Measurements from ENCODE around the gene CCL13. TPM values are rescaled to one million over a fixed set of nuclear protein-coding genes. Genes with fewer than 3 reads are reported as not detected.

CCL13 gene
- total RNA-seq, 1 donor from 2014 or later, result 10.2 TPM

GRCh38 chr17:34400301-34400931 lies 44.1 kb downstream of the CCL13 start:
- Histone ChIP-seq H3K4me3 (no peak overlapping the region), H3K4me1 (no peaks in the 10 kb centered on the region), H3K27ac (no peak overlapping the region), H3K27me3 (no peaks in the 10 kb centered on the region), H3K9me3 (no peaks in the 10 kb centered on the region), H3K36me3 (no peaks in the 10 kb centered on the region)
- no peak for ATAC-seq
- no peak for TF ChIP-seq CTCF (IDR thresholded peaks at IDR 0.05)
- DNase-seq, result no peak
- intact Hi-C loops (cut with DNase I), result no loop called here

GRCh38 chr17:34401165-34401564 lies 44.9 kb downstream of the CCL13 start:
- Histone ChIP-seq H3K9me3 (no peaks in the 10 kb centered on the region), H3K27ac (no peak overlapping the region), H3K4me1 (no peaks in the 10 kb centered on the region), H3K4me3 (no peak overlapping the region), H3K27me3 (no peaks in the 10 kb centered on the region), H3K36me3 (no peaks in the 10 kb centered on the region)
- intact Hi-C loops (cut with DNase I), result no loop called here
- ATAC-seq, result no peak
- no peak for TF ChIP-seq CTCF (IDR thresholded peaks at IDR 0.05)
- DNase-seq, result no peak

GRCh38 chr17:34403006-34403405 lies 46.7 kb downstream of the CCL13 start:
- Histone ChIP-seq H3K4me3 (no peak overlapping the region), H3K27ac (no peak overlapping the region), H3K36me3 (no peaks in the 10 kb centered on the region), H3K27me3 (peaks cover 2% of the 10 kb centered on the region), H3K9me3 (no peaks in the 10 kb centered on the region), H3K4me1 (no peaks in the 10 kb centered on the region)
- ATAC-seq (no peak), DNase-seq (no peak)
- intact Hi-C loops (cut with DNase I), result no loop called here
- no peak for TF ChIP-seq CTCF (IDR thresholded peaks at IDR 0.05)

GRCh38 chr17:34406226-34406625 lies 49.9 kb downstream of the CCL13 start:
- ATAC-seq, result no peak
- H3K4me1 ChIP-seq, result no peaks in the 10 kb centered on the region
- peaks cover 21% of the 10 kb centered on the region for H3K27me3 ChIP-seq
- DNase-seq, result no peak
- intact Hi-C loops (cut with DNase I), result no loop called here
- no peak for TF ChIP-seq CTCF (IDR thresholded peaks at IDR 0.05)
- H3K27ac ChIP-seq, result no peak overlapping the region
- H3K9me3 ChIP-seq, result no peaks in the 10 kb centered on the region
- H3K36me3 ChIP-seq, result no peaks in the 10 kb centered on the region
- no peak overlapping the region for H3K4me3 ChIP-seq

Other genes with a start within 250 kb of the CCL13 start
- 53.3 TPM for gene CCL2, start 101.2 kb upstream of the CCL13 start, total RNA-seq
- gene CCL7, start 86.3 kb upstream of the CCL13 start, total RNA-seq, result not detected
- 0.98 TPM for gene CCL11, start 70.7 kb upstream of the CCL13 start, total RNA-seq
- gene CCL8, start 37.0 kb upstream of the CCL13 start, total RNA-seq, result 1.5 TPM
- not detected for gene CCL1, start 6.8 kb downstream of the CCL13 start, total RNA-seq
- gene TMEM132E, start 223.1 kb downstream of the CCL13 start, total RNA-seq, result 0.23 TPM